Activated CD4-positive, alpha-beta memory T cell treated with anti-CD3 and anti-CD28 coated beads for 36 hours (primary cell): ENCODE results near the gene RAP1GAP. TPM values are rescaled to one million over a fixed set of nuclear protein-coding genes. Genes with fewer than 3 reads are reported as not detected.

Experiments used
- CTCF ChIA-PET: fragments of 350-600 bp; sonication (Branson Sonifier 250); formaldehyde crosslinking; loops from one replicate; lab custom pipeline; 2021; ENCODE audit warnings: antibody characterized with exemption, inconsistent platforms; lab: Charles Lee
- POLR2A ChIA-PET: fragments of 350-600 bp; sonication (Branson Sonifier 250); formaldehyde crosslinking; loops from one replicate; lab custom pipeline; 2021; ENCODE audit warnings: antibody characterized with exemption; lab: Charles Lee
- DNase-seq: peaks from one replicate; pipeline ENCODE4 v3.0.0-alpha.2; 2020
- H3K27ac Mint-ChIP-seq: one replicate; pipeline ENCODE4 v1.8.0; 2021; ENCODE audit warnings: mixed read lengths
- H3K27me3 Mint-ChIP-seq: one replicate; pipeline ENCODE4 v1.8.0; 2021; ENCODE audit warnings: mixed read lengths
- H3K36me3 Mint-ChIP-seq: one replicate; pipeline ENCODE4 v1.8.0; 2021; ENCODE audit warnings: mixed read lengths
- H3K4me1 Mint-ChIP-seq: one replicate; pipeline ENCODE4 v1.8.0; 2021; ENCODE audit warnings: low read depth, mixed read lengths
- H3K4me3 Mint-ChIP-seq: one replicate; pipeline ENCODE4 v1.8.0; 2021; ENCODE audit warnings: mild to moderate bottlenecking, mixed read lengths
- H3K9me3 Mint-ChIP-seq: one replicate; pipeline ENCODE4 v1.8.0; 2021; ENCODE audit warnings: mixed read lengths
- intact Hi-C: fragments of 100-400 bp; cut with micrococcal nuclease; formaldehyde crosslinking; loops from one replicate; pipeline ENCODE4 v1.15.1; 2023
- total RNA-seq, 2 experiments: library from RNA; stranded (reverse); gene quantifications; one replicate each; pipeline ENCODE4 v1.2.3, GENCODE V29; 2021

RAP1GAP gene
- total RNA-seq, 2 experiments from 2014 or later = 1.1 to 1.7 TPM

DNA sequence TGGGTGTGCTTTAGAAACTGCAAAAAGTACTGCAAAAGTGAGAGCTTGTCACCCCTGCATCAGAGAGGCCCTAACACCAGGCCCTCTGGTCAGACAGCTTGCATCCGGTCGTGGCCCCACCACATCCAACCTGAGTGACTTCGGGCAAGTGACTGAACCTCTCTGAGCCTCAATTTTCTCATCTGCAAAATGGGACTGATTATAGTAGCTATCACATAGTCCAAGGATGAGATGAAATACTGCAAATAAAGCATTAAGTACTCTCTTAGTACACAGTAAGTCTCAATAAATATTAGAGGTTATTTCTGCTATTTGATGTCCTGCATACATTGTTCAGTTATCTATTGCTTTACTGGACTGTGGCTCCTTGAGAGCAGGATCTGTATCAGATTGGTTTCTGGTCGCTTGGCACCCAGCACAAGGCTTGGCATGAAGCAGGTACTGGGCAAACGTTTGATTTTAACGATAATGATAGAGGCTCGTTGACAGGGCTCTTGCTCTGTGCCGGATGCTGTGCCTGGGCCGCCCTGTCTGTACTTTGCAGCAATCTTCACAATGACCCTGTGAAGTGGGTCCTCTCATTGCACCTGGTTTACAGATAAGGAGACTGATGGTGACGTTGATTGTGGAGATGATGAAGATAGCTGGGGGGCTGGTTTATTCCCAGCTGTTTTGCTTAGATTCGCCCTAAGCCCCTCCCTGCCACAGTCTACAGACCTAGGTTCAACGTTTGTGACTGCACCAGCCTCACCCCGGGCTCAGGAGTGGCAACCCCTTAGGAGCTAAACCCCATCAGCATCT lies 43.6 kb downstream of the RAP1GAP start:
- ChIA-PET POLR2A (no interaction called here), CTCF (no interaction called here)
- no peak for DNase-seq
- Mint-ChIP-seq H3K27me3 (peaks cover 16% of the 10 kb centered on the region), H3K4me3 (no peak overlapping the region), H3K9me3 (no peaks in the 10 kb centered on the region), H3K4me1 (peaks cover 2% of the 10 kb centered on the region), H3K27ac (no peak overlapping the region), H3K36me3 (no peaks in the 10 kb centered on the region)
- intact Hi-C loops = no loop called here

DNA sequence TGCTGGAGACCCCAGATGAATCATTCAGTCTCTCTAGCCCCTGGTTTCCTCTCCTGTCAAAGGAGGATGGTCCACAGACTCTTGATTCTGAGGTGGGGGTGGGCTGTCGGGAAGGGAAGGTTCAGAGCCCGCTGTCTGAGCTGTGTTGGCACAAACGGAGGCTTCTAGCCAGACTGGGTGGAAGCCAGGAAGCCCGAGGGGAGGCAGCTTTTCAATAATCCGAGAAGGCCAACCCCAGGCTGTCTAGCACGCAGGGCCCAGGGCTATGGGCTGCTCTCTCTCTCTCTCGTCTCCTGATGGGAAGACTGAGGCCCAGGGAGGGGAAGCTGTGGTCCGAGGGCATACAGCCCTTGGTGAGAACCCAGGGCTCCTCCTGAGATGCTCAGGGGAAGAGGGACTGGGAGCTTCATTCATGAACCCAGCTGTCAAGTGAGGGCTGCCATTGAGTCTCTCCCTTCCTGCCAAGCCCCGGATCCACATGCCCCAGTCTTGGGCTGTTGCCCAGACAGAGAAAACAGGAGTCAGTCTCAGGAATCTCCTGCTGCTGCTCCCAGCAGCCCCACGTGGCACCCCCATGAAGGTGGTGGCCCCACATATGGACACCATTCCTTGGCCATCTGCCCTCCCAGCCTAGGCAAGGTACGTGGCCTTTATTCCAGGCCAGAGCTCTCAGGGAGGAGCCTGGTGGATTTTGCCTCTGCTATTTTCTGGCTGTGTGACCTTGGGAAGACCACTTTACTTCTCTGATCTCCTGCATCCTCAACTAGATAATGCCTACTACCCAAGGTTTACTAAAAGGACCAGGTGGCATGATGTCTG lies 44.4 kb downstream of the RAP1GAP start:
- ChIA-PET POLR2A (no interaction called here), CTCF (no interaction called here)
- Mint-ChIP-seq H3K36me3 (no peaks in the 10 kb centered on the region), H3K9me3 (no peaks in the 10 kb centered on the region), H3K27me3 (peaks cover 18% of the 10 kb centered on the region), H3K4me3 (no peak overlapping the region), H3K27ac (no peak overlapping the region), H3K4me1 (peaks cover 2% of the 10 kb centered on the region)
- DNase-seq = no peak
- intact Hi-C loops = no loop called here

DNA sequence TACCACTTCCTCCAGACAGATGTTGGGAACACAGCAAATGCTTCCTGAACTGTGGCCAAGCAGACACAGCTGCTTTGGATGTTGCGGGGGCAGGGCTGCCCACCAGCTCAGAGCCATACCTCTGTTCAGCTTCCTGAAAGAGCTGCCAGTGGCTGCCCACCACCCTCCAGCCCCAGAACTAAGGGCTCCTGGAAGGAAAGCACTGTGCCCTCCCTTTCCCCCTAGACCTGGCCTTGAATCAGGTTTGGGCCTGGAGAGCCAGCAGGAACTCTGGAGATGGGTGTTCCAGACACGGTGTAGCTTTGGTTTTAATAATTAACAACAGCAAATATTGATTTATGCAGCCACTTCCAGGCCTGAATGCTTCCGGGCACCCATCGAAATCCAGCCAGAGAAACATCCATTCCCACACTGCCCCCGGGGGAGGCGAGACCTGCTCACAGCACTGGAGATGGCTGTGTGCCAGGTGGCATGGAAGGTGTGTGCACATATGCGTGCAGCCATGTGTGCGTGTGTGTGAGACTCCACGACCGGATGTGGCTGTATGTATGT lies 45.7 kb downstream of the RAP1GAP start:
- ChIA-PET CTCF (no interaction called here), POLR2A (no interaction called here)
- peaks cover 18% of the 10 kb centered on the region for H3K27me3 Mint-ChIP-seq
- DNase-seq = no peak
- H3K9me3 Mint-ChIP-seq = no peaks in the 10 kb centered on the region
- peaks cover 2% of the 10 kb centered on the region for H3K4me1 Mint-ChIP-seq
- intact Hi-C loops = no loop called here
- no peak overlapping the region for H3K27ac Mint-ChIP-seq
- no peak overlapping the region for H3K4me3 Mint-ChIP-seq
- no peaks in the 10 kb centered on the region for H3K36me3 Mint-ChIP-seq

DNA sequence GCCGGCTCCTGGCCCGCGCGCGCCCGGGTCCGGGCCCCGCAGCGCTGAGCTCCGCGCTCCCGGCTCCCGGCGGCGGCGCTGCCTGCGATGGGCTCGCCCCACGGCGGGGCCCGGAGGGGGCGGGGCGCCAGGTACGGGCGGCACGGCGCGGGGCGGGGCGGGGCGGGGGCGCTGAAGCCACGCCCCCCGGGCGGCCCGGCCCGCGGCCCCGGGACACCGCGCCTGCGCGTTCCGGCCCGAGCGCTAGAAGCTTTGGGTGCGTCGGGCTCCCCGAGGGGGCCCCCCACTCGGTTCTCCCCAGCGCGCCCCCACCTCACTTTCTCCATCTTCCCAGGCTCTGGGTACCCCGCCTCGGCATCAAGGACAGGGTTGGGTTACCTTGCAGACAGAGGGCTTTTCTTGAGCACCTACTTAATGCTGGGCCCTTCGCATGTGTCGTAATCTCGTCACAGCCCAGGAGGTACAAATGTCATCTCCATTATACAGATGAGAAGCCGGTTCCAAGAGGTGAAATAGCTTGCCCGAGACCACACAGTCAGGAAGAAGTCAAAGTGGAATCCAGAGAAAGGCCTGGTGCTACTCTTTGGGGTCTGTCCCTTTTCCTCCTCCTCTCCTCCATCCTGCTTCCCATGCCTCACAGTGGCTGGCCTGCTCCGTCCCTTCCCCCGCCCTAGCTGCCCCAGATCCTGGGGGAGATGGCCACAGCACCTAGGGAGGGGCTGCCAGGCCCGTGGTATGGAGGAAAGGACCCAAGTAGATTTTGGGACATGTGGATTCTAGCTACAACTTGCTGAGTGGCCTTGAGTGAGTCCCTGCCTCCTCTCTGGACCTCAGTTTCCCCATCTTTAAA lies 46.5 kb downstream of the RAP1GAP start:
- H3K9me3 Mint-ChIP-seq = no peaks in the 10 kb centered on the region
- H3K4me1 Mint-ChIP-seq = peaks cover 2% of the 10 kb centered on the region
- ChIA-PET CTCF (interaction anchor here (0.7 to 1.3 kb wide), 2 partner anchors 37 to 134 kb away, joined by 3 read pairs; no protein-coding TSS in a partner anchor), POLR2A (no interaction called here)
- H3K4me3 Mint-ChIP-seq = no peak overlapping the region
- no peak overlapping the region for H3K27ac Mint-ChIP-seq
- peak; percentile 55 for DNase-seq
- intact Hi-C loops = no loop called here
- no peaks in the 10 kb centered on the region for H3K36me3 Mint-ChIP-seq
- peaks cover 18% of the 10 kb centered on the region for H3K27me3 Mint-ChIP-seq

DNA sequence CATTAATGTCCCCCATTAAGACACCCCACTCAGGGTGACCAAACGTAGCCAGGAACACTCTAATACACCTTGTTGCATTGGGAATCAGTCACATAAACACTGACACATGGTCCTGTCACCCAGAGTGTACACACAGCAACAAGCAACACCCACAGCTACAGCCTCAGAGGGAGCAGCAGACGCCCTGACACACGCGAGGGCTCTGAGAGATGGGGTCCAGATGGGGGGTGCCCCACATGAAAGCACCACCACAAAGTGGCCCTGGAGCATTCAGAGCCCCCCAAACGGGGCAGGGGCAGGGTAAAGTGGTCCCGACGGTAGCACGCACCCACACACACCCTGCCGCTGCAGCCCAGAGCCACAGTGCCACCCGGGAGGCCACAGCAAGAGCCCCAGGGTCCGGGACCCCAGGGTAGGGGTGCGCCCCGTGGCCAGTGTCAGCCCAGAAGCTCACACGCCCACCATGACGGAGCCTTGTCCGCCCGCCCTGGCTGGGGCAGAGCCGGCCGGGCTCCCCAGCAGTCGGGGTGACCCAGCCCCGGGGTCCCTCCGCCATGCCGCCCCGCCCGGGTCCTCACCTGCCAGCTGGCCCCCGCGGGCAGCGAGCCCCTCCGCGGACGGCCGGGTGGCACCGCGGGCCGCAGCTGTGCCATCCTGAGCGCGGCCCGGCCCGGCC lies 47.3 kb downstream of the RAP1GAP start:
- intact Hi-C loops = no loop called here
- Mint-ChIP-seq H3K36me3 (no peaks in the 10 kb centered on the region), H3K9me3 (no peaks in the 10 kb centered on the region), H3K4me1 (peaks cover 2% of the 10 kb centered on the region), H3K27me3 (peaks cover 18% of the 10 kb centered on the region), H3K27ac (no peak overlapping the region), H3K4me3 (peak overlapping the region; percentile 3)
- CTCF ChIA-PET = interaction anchor here (0.6 to 1.3 kb wide), 3 partner anchors 38 to 133 kb away, joined by 3 read pairs; no protein-coding TSS in a partner anchor
- DNase-seq = no peak
- POLR2A ChIA-PET = interaction anchor here (0.5 kb wide), 1 partner anchor 810 kb away, joined by 3 read pairs; no protein-coding TSS in a partner anchor

DNA sequence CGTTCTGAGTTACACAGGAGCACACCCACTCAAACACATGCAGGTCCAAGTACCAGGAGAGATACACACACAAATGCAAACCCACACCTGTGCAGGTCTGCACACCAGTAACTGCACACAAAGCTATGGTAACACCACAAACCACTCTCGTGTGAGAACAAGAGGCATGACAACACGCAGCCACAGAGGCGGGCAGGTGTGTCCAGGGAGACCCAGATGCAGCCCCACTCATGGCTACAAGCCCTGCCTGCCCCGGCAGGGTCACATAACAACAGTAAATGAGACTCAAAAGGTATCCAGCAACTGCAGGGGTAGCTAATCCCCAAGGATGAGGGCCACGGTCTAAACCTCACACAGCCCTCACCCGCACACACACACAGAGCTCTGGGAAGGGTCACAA lies 48.1 kb downstream of the RAP1GAP start:
- POLR2A ChIA-PET = no interaction called here
- H3K4me3 Mint-ChIP-seq = no peak overlapping the region

DNA sequence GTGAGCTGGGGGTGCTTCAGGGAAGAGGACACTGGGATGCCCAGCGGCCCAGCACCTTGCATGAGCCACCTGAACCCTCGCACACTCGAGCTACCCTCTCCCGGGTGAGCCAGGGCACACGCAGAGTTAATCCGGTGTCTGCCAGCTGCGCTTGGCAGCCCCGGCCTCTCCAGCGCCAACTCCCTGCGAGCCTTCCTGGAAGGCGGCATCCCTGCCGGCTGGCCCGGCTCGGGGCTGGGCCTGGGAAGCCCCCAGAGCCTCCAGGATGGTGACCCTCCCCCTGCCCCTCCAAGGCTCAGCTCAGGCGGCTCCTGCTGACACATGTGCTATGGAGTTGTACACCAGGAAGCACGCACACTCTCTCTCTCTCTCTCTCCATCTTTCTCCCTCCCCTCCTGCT lies 48.7 kb downstream of the RAP1GAP start:
- no peak for DNase-seq
- CTCF ChIA-PET = no interaction called here
- no peaks in the 10 kb centered on the region for H3K9me3 Mint-ChIP-seq
- H3K4me3 Mint-ChIP-seq = no peak overlapping the region
- intact Hi-C loops = no loop called here
- POLR2A ChIA-PET = no interaction called here
- H3K27ac Mint-ChIP-seq = no peak overlapping the region
- H3K4me1 Mint-ChIP-seq = peaks cover 2% of the 10 kb centered on the region
- H3K36me3 Mint-ChIP-seq = no peaks in the 10 kb centered on the region
- peaks cover 18% of the 10 kb centered on the region for H3K27me3 Mint-ChIP-seq

More for the DNA sequence above, 48.1 kb downstream of the RAP1GAP start:
- H3K27ac Mint-ChIP-seq = no peak overlapping the region
- no peaks in the 10 kb centered on the region for H3K36me3 Mint-ChIP-seq
- DNase-seq = no peak
- H3K9me3 Mint-ChIP-seq = no peaks in the 10 kb centered on the region
- peaks cover 18% of the 10 kb centered on the region for H3K27me3 Mint-ChIP-seq
- CTCF ChIA-PET = interaction anchor here (0.5 to 0.6 kb wide), 2 partner anchors 93 to 100 kb away, joined by 3 read pairs; no protein-coding TSS in a partner anchor
- intact Hi-C loops = no loop called here
- peaks cover 2% of the 10 kb centered on the region for H3K4me1 Mint-ChIP-seq

DNA sequence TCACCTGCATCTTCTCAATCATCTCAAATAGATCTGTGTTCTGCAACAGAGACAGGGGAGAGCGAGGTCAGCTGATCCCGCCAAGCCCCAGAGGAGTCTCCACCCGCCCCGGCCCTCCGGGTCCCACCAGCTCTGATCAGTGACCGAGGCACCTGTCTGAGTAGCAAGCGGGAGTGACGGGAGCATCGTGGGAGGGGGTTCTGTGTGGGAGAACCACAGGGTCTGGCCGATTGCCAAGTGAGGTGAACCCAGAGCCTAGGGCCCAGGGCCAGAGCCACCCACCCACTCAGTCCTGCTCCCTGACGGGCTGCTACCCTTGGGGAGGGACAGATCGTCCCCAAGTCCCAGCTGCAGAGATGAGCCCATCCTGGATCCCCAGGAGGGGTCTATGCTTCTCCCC lies 49.1 kb downstream of the RAP1GAP start:
- no peak for DNase-seq
- ChIA-PET POLR2A (no interaction called here), CTCF (no interaction called here)
- Mint-ChIP-seq H3K27ac (no peak overlapping the region), H3K27me3 (peaks cover 18% of the 10 kb centered on the region), H3K4me3 (no peak overlapping the region), H3K9me3 (no peaks in the 10 kb centered on the region), H3K4me1 (peaks cover 2% of the 10 kb centered on the region), H3K36me3 (no peaks in the 10 kb centered on the region)
- intact Hi-C loops = no loop called here

DNA sequence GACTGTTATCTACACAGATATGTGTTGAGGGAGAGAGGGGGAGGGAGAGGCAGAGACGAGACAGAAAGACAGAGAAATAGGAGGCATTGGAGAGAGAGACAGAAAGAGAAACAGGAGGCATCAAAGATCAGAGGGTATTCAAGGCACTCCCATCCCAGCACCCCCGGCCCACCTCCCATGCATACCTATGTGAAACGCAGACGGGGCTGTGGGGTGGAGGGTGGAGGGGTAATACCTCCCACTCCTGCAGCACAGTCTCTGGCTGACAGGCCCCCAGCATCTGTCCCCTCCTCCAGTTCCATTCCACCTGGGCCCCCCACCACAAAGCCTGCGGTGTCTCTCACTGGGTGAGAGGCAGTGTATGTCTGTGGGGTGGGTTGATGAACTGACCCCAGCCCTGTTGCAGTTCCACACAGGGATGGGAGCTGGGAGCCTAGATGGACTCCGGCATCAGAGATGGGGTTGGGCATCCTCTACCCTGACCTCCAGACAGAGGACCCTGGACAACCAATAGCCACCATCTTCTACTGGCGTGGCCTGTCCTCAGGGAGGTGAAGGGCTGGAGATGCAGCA lies 49.7 kb downstream of the RAP1GAP start:
- no peaks in the 10 kb centered on the region for H3K36me3 Mint-ChIP-seq
- peaks cover 18% of the 10 kb centered on the region for H3K27me3 Mint-ChIP-seq
- DNase-seq = no peak
- peaks cover 2% of the 10 kb centered on the region for H3K4me1 Mint-ChIP-seq
- CTCF ChIA-PET = interaction anchor here (1.1 kb wide), 1 partner anchor 24 kb away, joined by 3 read pairs; no protein-coding TSS in a partner anchor
- no peak overlapping the region for H3K4me3 Mint-ChIP-seq
- no peaks in the 10 kb centered on the region for H3K9me3 Mint-ChIP-seq
- POLR2A ChIA-PET = no interaction called here
- no peak overlapping the region for H3K27ac Mint-ChIP-seq
- intact Hi-C loops = no loop called here

DNA sequence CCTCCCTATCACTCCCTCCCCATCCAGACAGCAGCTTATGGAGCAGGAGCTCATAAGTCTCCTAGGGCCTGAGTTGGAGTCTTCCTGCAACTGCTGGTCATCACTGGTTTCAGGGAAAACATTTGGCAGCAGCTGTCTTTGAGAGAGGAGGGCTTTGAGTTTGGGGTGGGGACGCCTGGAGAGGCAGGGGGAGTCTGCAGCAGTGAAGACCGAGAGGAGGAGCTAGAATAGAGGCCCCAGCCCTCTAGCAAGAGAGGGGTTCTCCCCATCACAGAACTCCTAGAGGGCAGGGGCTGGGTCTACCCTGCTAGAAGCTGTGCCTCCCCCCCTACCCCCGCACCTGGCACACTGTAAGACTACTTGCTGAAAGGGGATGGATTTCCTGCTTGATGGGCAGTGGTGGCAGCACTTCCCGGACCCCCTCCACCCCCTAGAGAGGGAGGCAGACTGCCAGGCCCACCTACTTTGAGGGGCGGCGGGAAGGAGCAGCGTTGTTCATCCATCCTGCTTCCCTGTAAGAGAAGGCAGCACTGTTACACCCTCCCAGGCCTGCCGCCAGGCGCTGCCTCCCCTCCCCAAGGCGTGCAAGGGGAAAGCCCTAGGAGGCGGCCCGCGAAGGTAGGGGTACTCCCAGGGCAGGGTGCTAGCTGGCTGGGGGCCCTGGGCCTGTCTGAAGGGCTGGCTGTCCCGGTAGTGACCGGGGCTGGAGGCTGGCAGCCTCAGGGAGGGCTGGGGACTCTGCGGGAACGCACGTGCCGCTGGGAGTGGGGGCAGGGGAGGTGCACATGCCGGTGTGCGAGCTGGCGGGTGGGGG lies 50.4 kb downstream of the RAP1GAP start:
- CTCF ChIA-PET = interaction anchor here (1.1 kb wide), 1 partner anchor 23 kb away, joined by 3 read pairs; no protein-coding TSS in a partner anchor
- intact Hi-C loops = no loop called here
- Mint-ChIP-seq H3K9me3 (no peaks in the 10 kb centered on the region), H3K27ac (no peak overlapping the region), H3K4me1 (peaks cover 2% of the 10 kb centered on the region), H3K27me3 (peaks cover 16% of the 10 kb centered on the region), H3K36me3 (no peaks in the 10 kb centered on the region), H3K4me3 (no peak overlapping the region)
- no peak for DNase-seq
- POLR2A ChIA-PET = no interaction called here
